Fibroblast of pulmonary artery (primary cell): ENCODE results near the gene TMEM235.

Experiments used
- DNase-seq: peaks from one replicate; pipeline ENCODE4 v3.0.0-alpha.2; 2010; ENCODE audit warnings: low read depth
- H3K4me3 ChIP-seq: replicated peaks from 2 replicates; pipeline ENCODE4 v1.5.1; 2011; ENCODE audit warnings: low read depth, mild to moderate bottlenecking, control low read depth, low read length, moderate library complexity
- CTCF ChIP-seq: IDR thresholded peaks from 2 replicates; pipeline ENCODE4 v1.5.1; 2011; ENCODE audit warnings: mild to moderate bottlenecking, control low read depth, low read length, inconsistent platforms; ENCODE audit errors: missing control alignments

TMEM235 gene

DNA sequence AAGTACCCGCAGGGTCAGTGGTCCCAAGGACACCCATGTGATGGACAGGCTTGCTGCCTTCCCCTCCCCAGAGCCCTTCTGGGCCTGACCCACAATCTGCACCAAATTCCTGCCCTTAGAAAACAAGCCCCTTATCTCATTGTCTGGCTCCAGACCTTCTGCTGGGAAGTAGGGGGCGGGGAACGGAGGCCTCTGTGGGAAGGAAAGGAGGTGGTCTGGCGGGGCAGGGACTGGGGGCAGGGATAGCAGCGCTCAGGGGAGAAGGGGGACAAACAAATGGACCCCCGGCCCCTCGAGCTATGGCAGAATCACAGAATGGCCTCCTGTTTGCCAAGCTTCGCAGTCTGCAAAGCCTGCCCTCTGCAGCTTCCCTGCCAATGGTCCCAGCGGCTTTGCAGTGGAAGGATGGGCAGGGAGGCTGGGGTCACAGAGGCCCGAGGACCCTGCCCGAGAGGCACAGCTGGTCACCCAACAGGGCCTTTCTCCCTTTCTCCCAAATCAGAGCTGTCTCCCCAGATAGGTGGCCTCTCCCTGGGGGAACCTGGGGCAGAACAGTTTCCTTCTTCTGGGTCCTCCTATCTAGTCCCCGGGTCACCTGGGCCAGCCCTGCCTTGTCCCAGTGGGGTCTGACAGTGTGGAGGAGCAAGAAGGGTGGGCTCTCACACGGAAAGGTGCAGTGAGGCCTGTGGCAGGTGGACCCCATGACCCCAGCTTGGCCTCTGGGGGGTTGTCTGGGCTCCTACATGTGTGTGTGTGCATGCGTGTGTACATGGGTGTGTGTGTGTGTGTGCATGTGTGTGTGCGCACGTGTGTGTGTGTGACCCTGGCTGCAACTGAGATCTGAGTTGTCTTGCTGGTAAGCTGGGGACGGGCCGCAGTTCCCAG is 25.5 kb downstream of the TMEM235 start:
- H3K4me3 ChIP-seq = no peak overlapping the region
- DNase-seq = no peak
- no peak for TF ChIP-seq CTCF

DNA sequence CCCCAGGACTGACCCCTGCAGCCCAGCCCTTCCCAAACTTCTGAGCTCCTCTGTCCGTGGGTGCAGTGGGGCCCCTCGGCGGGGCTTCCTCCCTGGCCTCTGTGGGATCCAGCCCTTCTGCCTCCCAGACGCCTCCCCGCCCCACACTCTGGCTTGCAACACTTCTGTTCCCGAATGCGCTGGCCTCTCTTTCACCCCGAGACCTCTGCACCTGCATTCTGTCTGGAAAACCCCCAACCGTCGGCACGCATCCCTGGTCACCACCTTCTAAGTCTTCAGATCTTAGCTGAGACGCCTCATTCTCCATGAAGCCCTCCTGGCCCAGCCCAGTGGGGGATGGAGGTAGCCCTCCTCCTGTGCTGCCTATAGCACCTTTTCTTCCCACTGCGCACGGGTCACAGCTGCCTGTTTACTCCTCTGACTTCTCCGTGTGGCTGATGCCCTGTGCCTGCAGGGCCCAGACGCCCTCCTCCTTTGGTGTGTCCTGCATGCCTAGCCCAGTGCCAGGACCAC is 26.4 kb downstream of the TMEM235 start:
- H3K4me3 ChIP-seq = no peak overlapping the region
- TF ChIP-seq CTCF = no peak
- peak; percentile 41 for DNase-seq

DNA sequence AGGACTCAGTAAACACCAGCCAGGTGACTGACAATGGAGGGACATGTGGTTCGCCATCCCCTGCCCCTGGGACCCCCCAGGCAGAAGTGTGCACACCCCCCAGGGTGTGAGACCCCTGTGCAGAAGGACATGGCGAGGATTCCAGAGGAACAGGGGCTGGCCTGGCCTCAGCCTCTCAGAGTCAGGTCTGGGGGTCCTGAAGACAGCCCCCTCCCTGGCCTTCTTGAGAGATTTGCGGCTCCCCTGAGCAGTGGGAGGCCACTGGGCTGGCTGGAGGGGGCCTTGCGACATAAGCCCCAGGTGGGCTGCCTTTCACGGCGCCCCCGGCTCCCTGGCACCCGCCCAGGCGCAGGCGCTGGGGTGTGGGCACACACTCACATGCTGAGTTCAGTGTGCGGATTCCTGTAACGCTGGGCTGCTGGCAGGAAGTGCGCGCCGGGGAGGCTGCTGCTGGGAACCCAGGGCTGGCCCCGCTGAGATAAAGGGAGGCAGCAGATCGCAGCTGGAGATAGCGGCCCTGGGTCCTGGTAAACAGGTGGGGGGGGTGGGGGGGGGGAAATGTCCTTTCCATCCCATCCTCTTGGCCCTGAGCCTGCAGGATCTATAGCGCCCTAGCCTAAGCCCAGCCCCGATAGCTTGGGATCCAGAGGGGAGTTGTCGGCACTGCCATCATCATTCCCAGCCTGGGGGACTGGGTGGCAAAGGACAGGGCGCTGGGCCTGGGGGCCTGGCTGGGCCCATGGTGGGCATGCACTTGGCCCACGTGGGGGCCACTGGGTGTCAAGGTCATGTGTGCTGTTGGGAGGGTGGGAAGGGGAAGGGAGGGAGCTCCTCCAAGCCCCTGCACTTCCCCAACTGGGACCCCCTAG is 27.1 kb downstream of the TMEM235 start:
- peak; percentile 53 for DNase-seq
- no peak for TF ChIP-seq CTCF

DNA sequence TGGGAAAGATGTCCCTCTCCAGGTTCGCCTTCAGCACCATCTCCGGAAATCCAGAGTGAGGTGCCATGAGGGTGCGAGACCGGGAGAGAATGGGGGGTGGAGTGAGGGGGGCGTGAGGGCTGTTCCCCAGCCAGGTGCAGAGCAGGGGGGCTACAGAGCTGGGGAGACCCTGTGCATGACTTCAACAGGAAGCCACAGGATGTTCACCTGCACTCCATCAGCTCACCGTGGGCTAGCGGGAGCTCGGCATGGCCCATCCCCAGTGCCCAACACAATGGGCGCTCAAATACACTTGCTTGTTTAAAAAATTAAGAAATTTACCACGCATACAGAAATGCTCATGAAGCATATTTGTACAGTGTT is 27.7 kb downstream of the TMEM235 start:
- DNase-seq = no peak
- no peak overlapping the region for H3K4me3 ChIP-seq
- no peak for TF ChIP-seq CTCF

More for the DNA sequence above, 27.1 kb downstream of the TMEM235 start:
- no peak overlapping the region for H3K4me3 ChIP-seq

GRCh38 chr17:78263063-78263735 is 31.8 kb downstream of the TMEM235 start:
- no peak overlapping the region for H3K4me3 ChIP-seq
- TF ChIP-seq CTCF = no peak
- DNase-seq = no peak

DNA sequence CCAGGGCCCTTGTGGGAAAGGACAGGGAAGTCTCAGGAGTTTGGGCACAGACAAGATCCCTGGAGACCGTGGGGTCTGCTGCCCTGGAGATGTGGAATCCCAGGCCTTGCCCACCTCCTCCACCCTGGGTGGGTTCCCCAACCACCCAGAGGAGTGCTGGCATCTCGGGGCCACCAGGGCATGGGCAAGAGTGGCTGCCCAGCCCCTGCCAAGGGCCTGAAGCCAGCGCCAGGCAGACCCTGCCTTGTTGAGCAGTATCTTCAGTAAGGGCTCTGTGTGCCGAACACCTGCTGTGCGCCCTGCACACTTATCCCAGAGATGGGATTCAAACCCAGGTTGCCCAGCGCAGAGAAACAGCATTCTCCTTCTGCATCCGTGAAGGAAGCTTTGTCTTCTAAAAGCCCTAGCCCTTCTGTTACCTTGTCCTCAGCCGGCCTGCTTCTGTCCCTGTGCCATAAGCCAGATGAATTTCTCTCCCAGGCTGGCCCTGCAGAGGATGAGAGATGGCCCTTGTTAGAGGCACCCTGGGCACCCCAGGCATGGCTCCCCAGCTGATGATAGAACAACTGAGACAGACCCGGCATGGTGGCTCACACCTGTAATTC is 32.4 kb downstream of the TMEM235 start:
- DNase-seq = no peak
- no peak overlapping the region for H3K4me3 ChIP-seq
- TF ChIP-seq CTCF = no peak
